Neural cell (in vitro differentiated cells): ENCODE results near the gene CRIM1.

Source experiments
- EP300 ChIP-seq: fragments of 450-650 bp; conservative IDR thresholded peaks from 2 replicates; pipeline ENCODE4 v1.6.1; 2014; ENCODE audit warnings: antibody characterized with exemption, mild to moderate bottlenecking, moderate library complexity; ENCODE audit not compliant: poor library complexity, severe bottlenecking
- EZH2 ChIP-seq: fragments of 200-600, 300-800 bp; shearing (Covaris generic), sonication (generic); IDR thresholded peaks from 2 replicates; pipeline ENCODE4 v1.6.1; 2014; ENCODE audit warnings: antibody characterized with exemption, low read length, borderline replicate concordance, mild to moderate bottlenecking; ENCODE audit not compliant: insufficient read depth, poor library complexity, severe bottlenecking
- POLR2AphosphoS5 ChIP-seq: IDR thresholded peaks from 2 replicates; pipeline ENCODE4 v1.6.1; 2012
- RAD21 ChIP-seq: fragments of 450-650 bp; conservative IDR thresholded peaks from 2 replicates; pipeline ENCODE4 v1.6.1; 2014; ENCODE audit warnings: antibody characterized with exemption, mild to moderate bottlenecking, moderate library complexity
- REST ChIP-seq: IDR thresholded peaks from 2 replicates; pipeline ENCODE4 v1.6.1; 2012; ENCODE audit warnings: borderline replicate concordance
- TAF1 ChIP-seq: IDR thresholded peaks from 2 replicates; pipeline ENCODE4 v1.6.1; 2012; ENCODE audit warnings: low read depth
- TF ChIP-seq, protein P1 (sequence below): fragments of 450-650 bp; IDR thresholded peaks from 2 replicates; pipeline ENCODE4 v1.5.1; 2014; ENCODE audit warnings: antibody characterized with exemption, mild to moderate bottlenecking, moderate library complexity; ENCODE audit not compliant: poor library complexity, severe bottlenecking

DNA sequence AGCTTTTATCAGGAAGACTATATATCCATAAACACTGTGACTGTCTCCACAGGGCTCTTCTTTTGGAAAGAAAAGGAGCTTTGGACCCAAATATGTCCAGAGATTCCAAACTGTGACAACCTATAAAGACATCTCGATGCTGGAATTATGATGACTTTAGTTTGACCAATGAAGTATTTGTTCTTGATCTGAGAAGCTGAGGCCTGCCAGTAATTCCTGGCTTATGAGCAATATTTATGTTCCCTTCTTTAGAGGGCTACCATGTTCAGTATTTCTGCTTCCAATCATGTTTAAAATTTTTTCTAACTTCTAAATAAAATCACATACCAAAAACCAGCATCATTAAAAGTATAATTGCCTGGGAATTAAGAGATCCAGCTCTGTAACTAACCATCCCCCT lies 201.3 kb downstream of the CRIM1 start:
- TF ChIP-seq POLR2AphosphoS5 = no peak
- no peak for TF ChIP-seq EP300
- TF ChIP-seq, protein P1, sequence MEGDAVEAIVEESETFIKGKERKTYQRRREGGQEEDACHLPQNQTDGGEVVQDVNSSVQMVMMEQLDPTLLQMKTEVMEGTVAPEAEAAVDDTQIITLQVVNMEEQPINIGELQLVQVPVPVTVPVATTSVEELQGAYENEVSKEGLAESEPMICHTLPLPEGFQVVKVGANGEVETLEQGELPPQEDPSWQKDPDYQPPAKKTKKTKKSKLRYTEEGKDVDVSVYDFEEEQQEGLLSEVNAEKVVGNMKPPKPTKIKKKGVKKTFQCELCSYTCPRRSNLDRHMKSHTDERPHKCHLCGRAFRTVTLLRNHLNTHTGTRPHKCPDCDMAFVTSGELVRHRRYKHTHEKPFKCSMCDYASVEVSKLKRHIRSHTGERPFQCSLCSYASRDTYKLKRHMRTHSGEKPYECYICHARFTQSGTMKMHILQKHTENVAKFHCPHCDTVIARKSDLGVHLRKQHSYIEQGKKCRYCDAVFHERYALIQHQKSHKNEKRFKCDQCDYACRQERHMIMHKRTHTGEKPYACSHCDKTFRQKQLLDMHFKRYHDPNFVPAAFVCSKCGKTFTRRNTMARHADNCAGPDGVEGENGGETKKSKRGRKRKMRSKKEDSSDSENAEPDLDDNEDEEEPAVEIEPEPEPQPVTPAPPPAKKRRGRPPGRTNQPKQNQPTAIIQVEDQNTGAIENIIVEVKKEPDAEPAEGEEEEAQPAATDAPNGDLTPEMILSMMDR = no peak
- TF ChIP-seq RAD21 = no peak
- no peak for TF ChIP-seq TAF1
- TF ChIP-seq REST = no peak
- no peak for TF ChIP-seq EZH2
